Keratinocyte (primary cell): ENCODE data around the gene CISH.

Experiments used
- CTCF ChIP-seq, 3 experiments: IDR thresholded peaks in 1 of 3; conservative IDR thresholded peaks in 1 of 3; optimal IDR thresholded peaks in 1 of 3; 2 replicates in 2 of 3; 3 replicates in 1 of 3; pipeline versions ENCODE3 to v1.5.1; 2011; ENCODE audit warnings: low read length in 3 of 3, mild to moderate bottlenecking in 3 of 3, moderate library complexity in 2 of 3, control low read depth in 1 of 3, inconsistent platforms in 1 of 3; ENCODE audit not compliant: insufficient read depth in 2 of 3; ENCODE audit errors: extremely low read depth in 1 of 3
- EZH2 ChIP-seq: IDR thresholded peaks from one replicate; pipeline ENCODE4 v1.6.1; 2012; ENCODE audit warnings: inconsistent platforms, mild to moderate bottlenecking, low read length, moderate library complexity

GRCh38 chr3:50630877-50631276 is 19.3 kb upstream of the CISH start:
- TF ChIP-seq CTCF (optimal IDR thresholded peaks at IDR 0.05 in 1 of 3, IDR thresholded peaks at IDR 0.05 in 1 of 3, conservative IDR thresholded peaks at IDR 0.05 in 1 of 3; ENCODE audit: extremely low read depth in 1 of 3, insufficient read depth in 2 of 3, low read length in 3 of 3) (no peak), EZH2 (no peak)
